Astrocyte (in vitro differentiated cells and primary cell): ENCODE data around the gene ADD3. TPM values are rescaled to one million over a fixed set of nuclear protein-coding genes. Genes with fewer than 3 reads are reported as not detected.

Source experiments
- DNase-seq: peaks from one replicate; pipeline ENCODE4 v3.0.0-alpha.2; 2010; ENCODE audit warnings: low read depth
- FAIRE-seq: peaks from 2 replicates; lab custom pipeline; 2011; peaks lifted over from hg19 to GRCh38; lab: Jason Lieb, UNC
- H2AFZ ChIP-seq: 2 replicates; pipeline ENCODE4 v1.6.0; 2012; ENCODE audit warnings: low read depth, low read length, inconsistent platforms
- H3K27ac ChIP-seq: 2 replicates; pipeline ENCODE4 v1.5.1; 2011; ENCODE audit warnings: low read depth, low read length, inconsistent platforms
- H3K27me3 ChIP-seq: 2 replicates; pipeline ENCODE4 v1.6.0; 2011; ENCODE audit warnings: low read length, inconsistent platforms; ENCODE audit not compliant: insufficient read depth
- H3K36me3 ChIP-seq: 2 replicates; pipeline ENCODE4 v1.5.1; 2011; ENCODE audit warnings: low read length, inconsistent platforms; ENCODE audit not compliant: insufficient read depth
- H3K4me1 ChIP-seq: 2 replicates; pipeline ENCODE4 v1.5.1; 2011; ENCODE audit warnings: low read length, inconsistent platforms; ENCODE audit not compliant: insufficient read depth
- H3K4me2 ChIP-seq: 2 replicates; pipeline ENCODE4 v1.6.0; 2012; ENCODE audit warnings: low read length, inconsistent platforms
- H3K4me3 ChIP-seq: 2 replicates; pipeline ENCODE4 v1.5.1; 2011; ENCODE audit warnings: low read depth, mild to moderate bottlenecking, low read length, inconsistent platforms; ENCODE audit not compliant: insufficient read depth
- H3K79me2 ChIP-seq: 2 replicates; pipeline ENCODE4 v1.6.0; 2012; ENCODE audit warnings: mild to moderate bottlenecking, low read length, inconsistent platforms; ENCODE audit not compliant: insufficient read depth
- H3K9ac ChIP-seq: 2 replicates; pipeline ENCODE4 v1.6.0; 2012; ENCODE audit warnings: mild to moderate bottlenecking, low read length, inconsistent platforms
- H3K9me3 ChIP-seq: 2 replicates; pipeline ENCODE4 v1.5.1; 2012; ENCODE audit warnings: low read depth, mild to moderate bottlenecking, low read length, inconsistent platforms; ENCODE audit not compliant: insufficient read depth
- H4K20me1 ChIP-seq: 2 replicates; pipeline ENCODE4 v1.6.0; 2012; ENCODE audit warnings: low read length, inconsistent platforms; ENCODE audit not compliant: insufficient read depth
- H3K27ac Mint-ChIP-seq: one replicate; pipeline ENCODE4 v1.8.0; 2021; ENCODE audit warnings: mild to moderate bottlenecking, mixed read lengths; ENCODE audit not compliant: unreplicated experiment
- H3K27me3 Mint-ChIP-seq: one replicate; pipeline ENCODE4 v1.8.0; 2021; ENCODE audit warnings: low read depth, mixed read lengths; ENCODE audit not compliant: unreplicated experiment
- H3K36me3 Mint-ChIP-seq: one replicate; pipeline ENCODE4 v1.8.0; 2021; ENCODE audit warnings: low read depth, mixed read lengths; ENCODE audit not compliant: unreplicated experiment
- H3K4me1 Mint-ChIP-seq: one replicate; pipeline ENCODE4 v1.8.0; 2021; ENCODE audit warnings: low read depth, mixed read lengths; ENCODE audit not compliant: unreplicated experiment
- H3K4me3 Mint-ChIP-seq: one replicate; pipeline ENCODE4 v1.8.0; 2021; ENCODE audit warnings: mild to moderate bottlenecking, moderate library complexity, mixed read lengths; ENCODE audit not compliant: unreplicated experiment
- H3K9me3 Mint-ChIP-seq: one replicate; pipeline ENCODE4 v1.8.0; 2021; ENCODE audit warnings: mild to moderate bottlenecking, mixed read lengths; ENCODE audit not compliant: unreplicated experiment
- EZH2 ChIP-seq: IDR thresholded peaks from 2 replicates; pipeline ENCODE4 v1.6.1; 2012; ENCODE audit warnings: mild to moderate bottlenecking, low read length, inconsistent platforms; ENCODE audit not compliant: insufficient read depth
- total RNA-seq: library from RNA; stranded (reverse); gene quantifications from 2 replicates; pipeline ENCODE4 v1.2.1, GENCODE V29; 2021
- TF ChIP-seq, protein P1 (sequence below): IDR thresholded peaks from 2 replicates; pipeline ENCODE4 v1.5.1; 2011; ENCODE audit warnings: low read depth, mild to moderate bottlenecking, inconsistent platforms, low read length, moderate library complexity; ENCODE audit not compliant: insufficient read depth

Gene ADD3
- total RNA-seq, 1 donor from 2014 or later, result 127 TPM

DNA sequence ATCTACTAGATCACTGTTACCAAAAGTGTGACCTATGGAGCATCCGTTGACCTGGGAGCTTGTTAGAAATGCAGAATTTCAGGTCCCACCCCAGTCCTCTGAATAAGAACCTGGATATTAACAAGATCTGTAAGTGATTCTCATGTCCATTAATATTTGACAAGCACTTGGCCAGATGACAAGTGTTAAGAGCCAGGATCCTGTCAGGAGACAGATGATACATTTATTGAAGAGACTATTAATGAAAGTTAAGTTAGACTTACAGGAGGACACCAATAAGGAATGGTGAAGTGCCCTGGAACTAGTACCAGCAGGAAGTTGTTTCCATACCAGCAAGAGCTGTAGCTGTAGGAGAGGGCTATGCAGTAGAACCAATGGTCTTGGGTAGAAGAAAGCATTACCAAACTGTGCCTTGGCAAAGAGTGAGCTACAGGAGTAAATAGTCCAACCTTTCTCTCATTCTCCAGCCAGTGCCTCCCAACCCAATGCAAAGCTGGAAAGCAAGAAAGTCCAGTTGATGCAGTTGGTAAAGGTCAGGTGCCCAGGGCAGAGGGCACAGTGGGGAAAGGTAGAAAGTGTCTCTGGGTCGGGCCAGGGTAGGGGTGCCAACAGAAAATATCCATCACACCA lies 35.3 kb upstream of the ADD3 start:
- Mint-ChIP-seq H3K9me3 (no peaks in the 10 kb centered on the region), H3K36me3 (peaks cover 5% of the 10 kb centered on the region), H3K4me1 (peaks cover 18% of the 10 kb centered on the region), H3K4me3 (no peak overlapping the region), H3K27me3 (no peaks in the 10 kb centered on the region), H3K27ac (no peak overlapping the region)
- TF ChIP-seq EZH2, result no peak
- TF ChIP-seq, protein P1, sequence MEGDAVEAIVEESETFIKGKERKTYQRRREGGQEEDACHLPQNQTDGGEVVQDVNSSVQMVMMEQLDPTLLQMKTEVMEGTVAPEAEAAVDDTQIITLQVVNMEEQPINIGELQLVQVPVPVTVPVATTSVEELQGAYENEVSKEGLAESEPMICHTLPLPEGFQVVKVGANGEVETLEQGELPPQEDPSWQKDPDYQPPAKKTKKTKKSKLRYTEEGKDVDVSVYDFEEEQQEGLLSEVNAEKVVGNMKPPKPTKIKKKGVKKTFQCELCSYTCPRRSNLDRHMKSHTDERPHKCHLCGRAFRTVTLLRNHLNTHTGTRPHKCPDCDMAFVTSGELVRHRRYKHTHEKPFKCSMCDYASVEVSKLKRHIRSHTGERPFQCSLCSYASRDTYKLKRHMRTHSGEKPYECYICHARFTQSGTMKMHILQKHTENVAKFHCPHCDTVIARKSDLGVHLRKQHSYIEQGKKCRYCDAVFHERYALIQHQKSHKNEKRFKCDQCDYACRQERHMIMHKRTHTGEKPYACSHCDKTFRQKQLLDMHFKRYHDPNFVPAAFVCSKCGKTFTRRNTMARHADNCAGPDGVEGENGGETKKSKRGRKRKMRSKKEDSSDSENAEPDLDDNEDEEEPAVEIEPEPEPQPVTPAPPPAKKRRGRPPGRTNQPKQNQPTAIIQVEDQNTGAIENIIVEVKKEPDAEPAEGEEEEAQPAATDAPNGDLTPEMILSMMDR, result no peak
- H3K4me1 ChIP-seq, result peaks cover 13% of the 10 kb centered on the region
- H3K36me3 ChIP-seq, result no peaks in the 10 kb centered on the region
- H2AFZ ChIP-seq, result no peak overlapping the region
- H3K27me3 ChIP-seq, result no peaks in the 10 kb centered on the region
- H3K4me2 ChIP-seq, result no peak overlapping the region
- DNase-seq (no peak), FAIRE-seq (no peak)
- no peak overlapping the region for H3K27ac ChIP-seq
- H3K9me3 ChIP-seq, result no peaks in the 10 kb centered on the region
- H3K79me2 ChIP-seq, result no peaks in the 10 kb centered on the region
- no peak overlapping the region for H3K4me3 ChIP-seq
- no peak overlapping the region for H3K9ac ChIP-seq
- H4K20me1 ChIP-seq, result no peaks in the 10 kb centered on the region

DNA sequence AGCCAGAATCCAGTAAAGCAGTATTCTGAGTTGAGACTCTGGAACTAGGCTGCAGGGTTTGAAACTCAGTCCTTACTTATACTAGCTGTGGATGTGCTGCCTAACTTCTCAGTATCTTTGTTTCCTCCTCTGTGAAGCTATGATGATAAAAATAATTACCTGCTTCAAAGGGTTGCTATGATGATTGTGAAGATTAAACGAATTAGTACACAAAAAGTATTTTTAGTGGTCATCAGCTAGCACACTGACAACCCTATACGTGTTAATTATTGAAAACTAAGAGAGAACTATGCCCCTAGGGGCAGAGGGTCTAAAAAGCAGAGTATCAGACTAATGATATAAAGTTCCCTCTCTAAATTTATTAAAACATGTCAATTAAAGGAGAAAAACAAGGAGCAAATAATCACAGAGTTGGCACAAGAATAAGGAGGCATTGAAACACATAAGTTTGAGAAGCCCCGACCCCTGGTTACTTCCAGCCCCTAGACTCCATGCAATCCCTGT lies 34.4 kb upstream of the ADD3 start:
- no peaks in the 10 kb centered on the region for H3K9me3 Mint-ChIP-seq
- H2AFZ ChIP-seq, result no peak overlapping the region
- H3K27ac ChIP-seq, result no peak overlapping the region
- no peaks in the 10 kb centered on the region for H3K27me3 ChIP-seq
- H3K4me1 ChIP-seq, result peaks cover 9% of the 10 kb centered on the region
- H3K36me3 ChIP-seq, result no peaks in the 10 kb centered on the region
- no peak overlapping the region for H3K9ac ChIP-seq
- no peak for FAIRE-seq
- TF ChIP-seq EZH2, result no peak
- TF ChIP-seq, protein P1, result no peak
- peaks cover 23% of the 10 kb centered on the region for H3K4me1 Mint-ChIP-seq
- H3K9me3 ChIP-seq, result no peaks in the 10 kb centered on the region
- H3K27ac Mint-ChIP-seq, result no peak overlapping the region
- no peak overlapping the region for H3K4me3 Mint-ChIP-seq
- no peaks in the 10 kb centered on the region for H4K20me1 ChIP-seq
- no peak for DNase-seq
- H3K79me2 ChIP-seq, result no peaks in the 10 kb centered on the region
- no peaks in the 10 kb centered on the region for H3K27me3 Mint-ChIP-seq
- H3K4me3 ChIP-seq, result no peak overlapping the region
- peaks cover 5% of the 10 kb centered on the region for H3K36me3 Mint-ChIP-seq
- H3K4me2 ChIP-seq, result no peak overlapping the region
